Ectodermal cell (in vitro differentiated cells): Measurements from ENCODE around the gene GIPC3.

ENCODE experiments used
- H3K27ac ChIP-seq: 2 replicates; pipeline ENCODE4 v1.7.0; 2013; ENCODE audit warnings: mild to moderate bottlenecking, low read depth, low read length; ENCODE audit not compliant: insufficient read depth, poor library complexity, severe bottlenecking
- H3K27me3 ChIP-seq: 2 replicates; pipeline ENCODE4 v1.7.0; 2013; ENCODE audit warnings: mild to moderate bottlenecking, low read length; ENCODE audit not compliant: insufficient read depth, control insufficient read depth, poor library complexity, severe bottlenecking
- H3K36me3 ChIP-seq: one replicate; pipeline ENCODE4 v1.7.0; 2013; ENCODE audit warnings: low read length; ENCODE audit not compliant: control insufficient read depth, insufficient read depth
- H3K4me1 ChIP-seq: one replicate; pipeline ENCODE4 v1.7.0; 2013; ENCODE audit warnings: low read length; ENCODE audit not compliant: control insufficient read depth, insufficient read depth
- H3K4me3 ChIP-seq: 2 replicates; pipeline ENCODE4 v1.7.0; 2013; ENCODE audit warnings: low read depth, low read length, control low read depth; ENCODE audit not compliant: insufficient read depth
- H3K9me3 ChIP-seq: 2 replicates; pipeline ENCODE4 v1.7.0; 2013; ENCODE audit warnings: mild to moderate bottlenecking, low read length, moderate library complexity; ENCODE audit not compliant: control insufficient read depth
- WGBS, 2 experiments: methylation state at CpG; one replicate each; pipeline ENCODE4 v1.1.7; 2013; ENCODE audit warnings: missing lambda C conversion rate in 2 of 2; 5-methylcytosine and 5-hydroxymethylcytosine counted together

The GIPC3 gene

DNA sequence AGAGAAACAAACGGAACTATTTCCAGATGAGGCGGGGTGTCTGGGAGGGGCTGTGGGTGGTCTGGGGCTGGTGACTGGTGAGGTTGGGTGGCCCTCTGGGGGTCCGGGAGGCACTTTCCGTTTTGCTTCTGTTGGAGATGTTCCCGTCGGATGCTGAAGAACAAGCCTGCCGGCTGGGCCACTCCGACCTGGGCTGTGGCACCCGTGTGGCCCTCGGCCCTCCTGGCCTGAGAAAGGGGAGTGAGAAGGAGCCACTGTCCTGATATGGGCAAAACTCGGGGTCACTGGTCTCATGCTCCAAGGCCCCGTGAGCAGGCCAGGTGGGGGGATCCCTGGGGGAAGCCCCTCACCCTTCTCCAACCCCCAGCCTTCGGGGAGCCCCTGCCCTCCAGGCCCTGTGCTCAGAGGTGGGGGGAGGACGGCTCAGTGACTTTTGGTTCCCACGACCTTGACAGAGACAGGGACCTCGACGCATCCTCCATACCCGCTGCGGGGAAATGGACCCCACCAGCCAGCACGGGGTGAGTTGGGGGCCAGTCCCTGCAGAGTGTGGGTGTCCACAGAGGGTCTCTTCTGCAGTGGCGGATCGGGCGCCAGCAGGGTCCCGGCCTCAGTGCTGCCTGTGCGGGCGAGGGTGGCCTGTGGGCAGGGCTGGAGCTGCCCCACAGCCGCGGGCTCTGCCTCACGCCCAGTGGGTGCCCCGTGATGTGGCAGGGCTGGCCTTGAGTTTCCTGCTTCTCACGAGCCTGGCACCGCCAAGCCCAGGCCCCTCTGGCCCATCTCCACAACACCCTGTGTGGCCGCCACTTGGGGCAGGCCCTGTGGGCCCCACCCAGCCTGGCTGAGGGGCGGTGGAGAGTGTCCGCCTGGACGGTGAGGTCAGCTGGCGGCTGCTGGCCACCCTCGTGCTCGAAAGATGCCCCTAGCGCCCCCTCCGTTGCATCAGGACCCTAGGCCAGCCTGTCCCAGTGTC, 25.8 kb downstream of the GIPC3 start:
- Histone ChIP-seq H3K9me3 (no peaks in the 10 kb centered on the region), H3K4me3 (no peak overlapping the region), H3K4me1 (peaks cover 14% of the 10 kb centered on the region), H3K27me3 (peaks cover 22% of the 10 kb centered on the region), H3K36me3 (peaks cover 11% of the 10 kb centered on the region), H3K27ac (no peak overlapping the region)
- whole genome bisulfite sequencing, 2 experiments, result 93 to 94% methylated on average over 41 of the region's 41 CpGs

DNA sequence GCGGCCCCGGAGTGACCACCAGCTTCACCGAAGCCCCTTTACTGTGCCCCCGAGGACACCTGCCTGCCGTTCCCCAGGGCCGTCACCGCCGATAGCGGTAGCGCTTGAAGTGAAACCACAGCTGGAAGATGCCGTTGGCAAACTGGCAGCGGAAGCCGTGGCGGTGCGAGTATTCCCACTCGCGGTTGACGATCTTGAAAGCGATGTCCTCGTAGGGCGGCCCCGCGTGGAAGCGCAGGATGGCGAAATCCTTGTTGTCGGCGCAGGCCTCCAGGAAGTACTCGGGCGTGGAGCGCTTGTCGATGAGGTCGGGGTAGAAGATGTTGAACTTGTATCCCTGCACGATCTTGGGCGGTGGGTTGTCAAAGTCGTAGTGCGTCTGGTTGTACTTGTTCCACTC, 26.6 kb downstream of the GIPC3 start:
- Histone ChIP-seq H3K4me3 (no peak overlapping the region), H3K27me3 (peaks cover 13% of the 10 kb centered on the region), H3K4me1 (peaks cover 14% of the 10 kb centered on the region), H3K9me3 (no peaks in the 10 kb centered on the region), H3K36me3 (peaks cover 11% of the 10 kb centered on the region), H3K27ac (no peak overlapping the region)
- WGBS, 2 experiments, result 95 to 96% methylated on average over 36 of the region's 36 CpGs

DNA sequence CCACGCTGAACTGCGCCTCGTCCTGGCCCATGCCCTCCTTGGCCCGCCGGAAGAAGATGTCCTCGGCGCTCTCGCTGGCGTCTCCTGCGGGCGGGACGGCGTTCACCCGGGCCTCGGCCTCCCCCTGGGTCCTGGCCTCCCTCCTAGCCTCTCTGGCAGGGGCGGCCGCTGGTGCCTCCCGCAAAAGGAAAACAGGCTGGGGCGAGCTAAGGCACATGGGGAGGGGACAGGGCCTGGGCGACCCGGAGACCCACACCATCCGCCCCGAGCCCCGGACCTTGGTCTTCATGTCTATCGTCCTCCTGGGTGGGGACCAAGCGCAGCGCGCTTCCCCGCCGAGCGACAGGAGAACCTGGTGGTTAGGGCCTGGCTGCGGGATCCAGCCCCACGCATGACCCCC, 27.1 kb downstream of the GIPC3 start:
- peaks cover 11% of the 10 kb centered on the region for H3K4me1 ChIP-seq
- H3K27me3 ChIP-seq, result peaks cover 9% of the 10 kb centered on the region
- H3K9me3 ChIP-seq, result no peaks in the 10 kb centered on the region
- H3K27ac ChIP-seq, result no peak overlapping the region
- H3K36me3 ChIP-seq, result peaks cover 11% of the 10 kb centered on the region
- 96% methylated on average over 33 of the region's 33 CpGs for WGBS, 2 experiments
- no peak overlapping the region for H3K4me3 ChIP-seq

DNA sequence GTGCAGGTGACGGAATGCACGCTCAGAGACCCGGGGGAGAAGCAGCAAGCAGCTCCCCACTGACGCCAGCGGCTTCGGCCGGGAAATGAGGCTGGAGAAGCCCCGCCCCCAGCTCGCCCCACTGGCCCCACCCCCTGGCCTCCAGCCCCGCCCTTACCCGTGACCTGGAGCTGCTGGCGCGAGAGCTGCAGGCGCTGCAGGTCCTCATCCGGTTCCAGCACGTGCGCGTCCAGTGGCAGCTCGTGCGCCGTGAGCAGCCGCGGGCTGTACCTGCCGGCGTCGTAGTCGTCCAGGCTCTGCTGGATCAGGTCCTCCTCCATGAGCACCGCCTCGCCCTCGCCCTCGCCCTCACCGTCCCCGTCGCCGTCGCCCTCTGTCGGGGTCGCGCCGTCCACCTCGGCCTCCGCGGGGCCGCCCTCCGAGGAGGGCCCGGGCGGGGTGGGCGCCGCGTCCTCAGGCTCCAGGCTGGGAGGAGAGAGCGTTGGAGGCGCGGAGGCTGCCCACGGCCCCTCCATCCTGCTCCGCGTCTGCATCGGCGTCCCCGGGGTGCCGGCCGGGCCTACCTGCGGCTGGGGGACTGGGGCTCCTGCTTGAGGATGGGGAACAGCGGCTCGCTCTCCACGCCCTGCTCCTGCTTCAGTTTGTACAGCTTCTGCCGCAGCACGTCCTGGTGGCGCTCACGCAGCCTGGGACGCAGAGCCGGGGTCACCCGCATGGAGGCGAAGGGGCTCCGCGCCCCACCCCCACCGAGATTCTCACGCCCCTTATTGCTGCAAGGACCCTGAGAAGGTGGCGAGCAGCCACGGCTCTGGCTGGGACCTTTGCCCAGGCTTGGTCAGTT, 27.8 kb downstream of the GIPC3 start:
- Histone ChIP-seq H3K4me3 (no peak overlapping the region), H3K27me3 (peaks cover under 1% of the 10 kb centered on the region), H3K9me3 (no peaks in the 10 kb centered on the region), H3K27ac (no peak overlapping the region), H3K4me1 (peaks cover 3% of the 10 kb centered on the region), H3K36me3 (peaks cover 11% of the 10 kb centered on the region)
- 88 to 89% methylated on average over 79 of the region's 79 CpGs for WGBS, 2 experiments

DNA sequence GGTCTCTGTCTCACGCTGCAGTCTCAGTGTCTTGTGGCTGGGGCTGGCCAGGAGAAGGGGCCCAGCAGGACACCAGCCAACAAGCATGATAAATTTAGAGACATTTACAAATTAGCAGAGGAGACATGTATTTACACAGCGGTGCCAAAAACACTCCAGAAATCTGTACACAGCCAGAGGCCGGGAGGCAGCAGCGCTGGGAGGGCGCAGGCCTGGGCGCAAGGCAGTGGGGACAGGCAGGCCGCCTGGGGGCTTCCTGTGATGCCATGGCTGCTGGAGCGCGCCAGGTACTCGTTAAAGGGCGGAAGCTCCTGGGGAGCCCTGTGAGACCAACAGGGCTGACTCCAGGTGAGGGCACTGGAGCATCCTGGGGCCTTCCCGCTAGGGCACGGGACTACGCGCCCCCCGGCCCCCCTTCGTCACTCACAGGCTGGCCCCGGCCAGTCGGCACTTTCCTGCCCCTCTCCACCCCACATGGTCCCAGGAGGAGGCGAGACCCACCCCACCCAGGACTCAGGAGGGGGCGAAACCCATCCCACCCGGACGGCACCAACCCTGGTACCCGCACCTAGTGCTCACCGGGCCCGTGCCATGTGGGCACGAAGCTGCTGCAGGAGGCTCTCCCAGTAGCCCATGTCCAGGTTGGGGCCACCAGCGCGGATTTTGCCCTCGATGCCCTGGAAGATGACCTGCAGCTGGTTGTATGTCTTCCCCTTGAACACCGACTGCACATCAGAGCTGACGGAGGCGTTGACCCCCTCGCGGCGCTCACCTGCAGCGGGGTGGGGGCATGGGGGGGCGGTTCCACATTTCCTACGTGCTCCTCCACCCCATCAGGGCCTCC, 28.8 kb downstream of the GIPC3 start:
- Histone ChIP-seq H3K4me3 (no peak overlapping the region), H3K27ac (no peak overlapping the region), H3K9me3 (no peaks in the 10 kb centered on the region), H3K27me3 (no peaks in the 10 kb centered on the region), H3K36me3 (peaks cover 11% of the 10 kb centered on the region), H3K4me1 (no peaks in the 10 kb centered on the region)
- 94% methylated on average over 39 of the region's 39 CpGs for WGBS, 2 experiments

DNA sequence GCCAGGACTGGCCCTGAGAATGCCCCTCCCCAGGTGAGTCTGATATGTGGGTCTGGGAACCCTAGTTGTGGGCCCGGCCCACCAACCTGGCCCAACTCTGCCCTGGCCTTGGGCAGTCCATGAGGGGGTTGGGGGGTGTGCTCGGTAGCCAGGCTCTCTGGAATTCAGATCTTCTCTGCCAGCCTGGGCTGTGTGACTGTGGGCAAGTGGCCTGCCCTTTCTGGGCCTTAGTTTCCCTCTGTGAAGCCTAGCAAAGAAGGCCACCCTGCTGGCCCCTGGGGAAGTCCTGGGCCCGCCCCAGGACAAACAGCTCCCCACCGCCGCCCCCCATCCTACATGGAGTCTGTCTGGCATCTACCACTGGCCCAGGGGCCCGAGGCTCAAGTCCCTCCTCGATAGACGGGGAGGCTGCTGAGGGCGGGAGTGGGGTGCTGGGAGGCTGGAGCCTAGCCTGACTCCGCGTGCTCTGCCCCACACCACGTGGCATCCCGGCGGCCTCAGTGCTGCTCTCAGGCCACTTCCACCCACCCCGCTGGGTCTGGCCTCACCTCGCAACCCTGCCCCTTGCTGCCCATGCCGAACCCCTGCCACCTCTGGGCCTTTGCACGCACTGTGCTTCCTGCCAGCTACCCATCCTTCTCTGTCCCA, 29.7 kb downstream of the GIPC3 start:
- H3K27ac ChIP-seq, result no peak overlapping the region
- H3K9me3 ChIP-seq, result no peaks in the 10 kb centered on the region
- H3K4me3 ChIP-seq, result no peak overlapping the region
- 91 to 92% methylated on average over 17 of the region's 18 CpGs for WGBS, 2 experiments
- H3K36me3 ChIP-seq, result peaks cover 8% of the 10 kb centered on the region
- H3K4me1 ChIP-seq, result no peaks in the 10 kb centered on the region
- H3K27me3 ChIP-seq, result no peaks in the 10 kb centered on the region

DNA sequence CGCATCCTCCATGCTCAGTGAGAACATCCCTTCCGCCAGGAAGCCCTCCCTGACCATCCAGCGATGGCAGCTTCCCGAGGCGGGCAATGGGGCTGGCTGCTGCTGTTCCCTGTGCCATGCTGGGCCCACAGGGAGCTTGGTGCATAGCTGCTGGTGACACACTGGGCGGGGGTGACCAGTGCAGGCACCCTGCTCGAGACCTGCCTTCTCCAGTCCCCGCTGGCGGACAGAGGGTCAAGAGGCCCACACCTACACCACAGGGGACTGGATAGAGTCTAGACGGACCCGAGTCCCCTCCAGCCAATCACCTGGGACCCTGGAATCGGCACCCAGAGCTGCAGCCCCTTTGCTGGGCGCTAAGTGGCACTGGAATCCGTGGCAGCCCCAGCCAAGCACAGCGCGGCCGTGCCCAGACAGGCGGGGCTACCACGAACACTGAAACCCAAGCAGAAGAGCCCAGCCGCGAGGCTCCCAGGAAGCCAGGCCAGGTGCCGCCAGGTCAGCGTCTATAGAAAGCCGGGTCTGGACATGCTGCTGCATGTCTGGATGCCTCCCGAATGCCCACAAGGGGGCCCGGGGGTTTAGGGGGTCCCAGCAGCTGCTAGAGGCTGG, 30.4 kb downstream of the GIPC3 start:
- no peaks in the 10 kb centered on the region for H3K9me3 ChIP-seq
- no peaks in the 10 kb centered on the region for H3K27me3 ChIP-seq
- WGBS, 2 experiments, result 93 to 95% methylated on average over 26 of the region's 26 CpGs
- no peak overlapping the region for H3K27ac ChIP-seq
- H3K4me3 ChIP-seq, result no peak overlapping the region
- H3K4me1 ChIP-seq, result no peaks in the 10 kb centered on the region
- H3K36me3 ChIP-seq, result peaks cover 6% of the 10 kb centered on the region

DNA sequence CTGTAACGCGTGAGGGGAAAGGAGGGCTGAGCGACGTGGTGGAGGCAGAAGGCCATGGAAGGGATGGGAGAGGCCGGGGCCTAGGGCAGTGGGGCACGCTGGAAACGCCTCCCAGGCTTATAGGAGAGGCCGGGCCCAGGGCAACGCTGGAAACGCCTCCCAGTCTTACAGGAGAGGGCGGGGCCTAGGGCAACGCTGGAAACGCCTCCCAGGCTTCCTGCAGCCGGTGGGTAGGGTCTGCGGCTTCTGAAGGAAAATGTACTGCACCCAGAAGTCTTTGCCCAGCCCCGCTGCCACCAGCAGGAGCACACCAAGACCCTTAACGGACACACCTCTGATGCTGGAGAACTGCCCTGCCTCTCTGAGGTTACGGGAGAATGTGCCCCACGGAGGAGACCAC, 32.2 kb downstream of the GIPC3 start:
- no peaks in the 10 kb centered on the region for H3K4me1 ChIP-seq
- no peaks in the 10 kb centered on the region for H3K9me3 ChIP-seq
- WGBS, 2 experiments, result 79 to 81% methylated on average over 19 of the region's 19 CpGs
- H3K36me3 ChIP-seq, result no peaks in the 10 kb centered on the region
- no peaks in the 10 kb centered on the region for H3K27me3 ChIP-seq
- no peak overlapping the region for H3K4me3 ChIP-seq
- H3K27ac ChIP-seq, result no peak overlapping the region

DNA sequence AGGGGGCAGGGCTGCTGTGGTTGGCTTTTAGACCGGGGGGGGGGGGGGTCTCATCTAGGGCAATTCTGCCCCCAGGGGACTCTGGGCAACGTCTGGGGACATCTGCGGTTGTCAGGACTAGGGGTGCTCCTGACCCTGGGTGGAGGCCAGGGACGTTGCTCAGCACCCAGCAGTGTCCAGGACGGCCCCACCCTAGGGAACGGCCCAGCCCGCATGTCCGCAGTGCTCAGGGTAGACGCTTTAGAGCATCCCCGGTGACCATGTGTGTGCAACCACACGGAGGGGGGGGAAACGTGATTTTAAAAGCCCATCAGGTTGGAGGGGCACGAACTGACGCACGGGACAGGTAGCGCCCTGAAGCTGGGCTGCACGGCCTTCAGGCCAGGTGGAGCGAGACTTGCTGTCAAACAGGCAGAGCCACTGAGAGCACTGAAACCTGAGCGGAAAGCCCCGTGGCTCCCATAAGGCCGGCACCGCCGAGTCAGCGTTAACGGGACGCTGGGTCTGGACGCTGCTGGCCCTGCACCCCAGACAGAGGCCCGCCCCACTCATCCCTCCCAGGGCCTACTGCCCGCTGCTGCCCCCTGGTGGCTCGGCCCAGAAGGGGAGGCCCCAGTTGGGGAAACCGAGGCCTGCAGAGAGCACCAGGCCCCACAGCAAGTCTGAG, 33.0 kb downstream of the GIPC3 start:
- no peaks in the 10 kb centered on the region for H3K27me3 ChIP-seq
- H3K36me3 ChIP-seq, result no peaks in the 10 kb centered on the region
- H3K4me1 ChIP-seq, result no peaks in the 10 kb centered on the region
- no peak overlapping the region for H3K27ac ChIP-seq
- no peak overlapping the region for H3K4me3 ChIP-seq
- WGBS, 2 experiments, result 79% methylated on average over 31 of the region's 31 CpGs
- H3K9me3 ChIP-seq, result no peaks in the 10 kb centered on the region
